Adrenal gland (tissue), 12 donors: ENCODE results near the gene DNMBP. TPM values are rescaled to one million over a fixed set of nuclear protein-coding genes. Genes with fewer than 3 reads are reported as not detected.

ENCODE experiments used
- DNase-seq, 7 donors: peaks; one replicate each; pipeline ENCODE4 v3.0.0-alpha.2; 2019 to 2020
- H3K27ac ChIP-seq, 5 donors: fragments of 200-600 bp; sonication (generic) in 4 of 5; 1 replicate in 3 of 5; 2 replicates in 2 of 5; pipeline versions ENCODE4 v1.5.1 to v1.8.0; 2016 to 2020; ENCODE audit warnings: mild to moderate bottlenecking in 1 of 5
- H3K27me3 ChIP-seq: fragments of 200-600 bp; 2 replicates; pipeline ENCODE4 v1.8.0; 2021
- H3K36me3 ChIP-seq, 2 donors: fragments of 200-600 bp; replicated peaks in 1 of 2; 1 replicate in 1 of 2; 2 replicates in 1 of 2; pipeline versions ENCODE4 v1.5.1 to v1.8.0; 2018 to 2022
- H3K4me1 ChIP-seq, 2 donors: fragments of 200-600 bp; replicated peaks in 1 of 2; 1 replicate in 1 of 2; 2 replicates in 1 of 2; pipeline versions ENCODE4 v1.5.1 to v1.8.0; 2018 to 2021
- H3K4me3 ChIP-seq, 4 donors: fragments of 200-600 bp; sonication (generic) in 3 of 4; one replicate each; pipeline ENCODE4 v1.5.1; 2016 to 2018
- H3K9me3 ChIP-seq, 3 donors: fragments of 200-600 bp; sonication (generic) in 1 of 3; replicated peaks in 1 of 3; 1 replicate in 2 of 3; 2 replicates in 1 of 3; pipeline versions ENCODE4 v1.5.1 to v1.8.0; 2016 to 2021
- POLR2A ChIP-seq, 2 donors: fragments of 450-650 bp; IDR thresholded peaks; one replicate each; pipeline ENCODE4 v1.6.1; 2017; ENCODE audit warnings: antibody characterized with exemption in 2 of 2, mild to moderate bottlenecking in 2 of 2, moderate library complexity in 1 of 2
- WGBS, 4 donors: extraction: QIAGEN DNeasy Blood & Tissue Kit in 2 of 4; methylation state at CpG; one replicate each; pipeline versions ENCODE4 v1.1.5 to v1.1.7; 2013 to 2017; 5-methylcytosine and 5-hydroxymethylcytosine counted together
- intact Hi-C, 2 donors: fragments of 100-400 bp; cut with DNase I; formaldehyde crosslinking; loops; one replicate each; pipeline versions ENCODE4 v1.14.1 to v1.15.0; 2022 to 2023
- polyA plus RNA-seq, 3 donors: library from polyadenylated mRNA; stranded (reverse); fragments of 200-250 nt in 2 of 3; fragments of 350-450 nt in 1 of 3; fragmentation: Illumina TruSeq in 1 of 3; extraction: RNeasy Lipid Tissue Mini Kit (QIAGEN cat#74804) in 1 of 3; gene quantifications; one replicate each; pipeline ENCODE4 v1.2.3, GENCODE V29; 2013 to 2014
- total RNA-seq, 9 donors: library from RNA; depleted of rRNA in 4 of 9; stranded (reverse); fragments of >200 nt in 4 of 9; fragments of 120-200 nt in 1 of 9; fragmentation: NEBNext Ultra II Directional in 1 of 9; extraction: Animal tissue kit (Norgen Biotek cat#: 25700) in 1 of 9; gene quantifications; one replicate each; pipeline versions ENCODE4 v1.1.0 to v1.2.4, GENCODE V29; 2013 to 2023
- TF ChIP-seq, protein P1 (sequence below), 6 experiments: fragments of 450-650 bp in 4 of 6; fragments of 200-600 bp in 2 of 6; sonication (generic) in 1 of 6; IDR thresholded peaks; 1 replicate in 5 of 6; 2 replicates in 1 of 6; pipeline versions ENCODE4 v1.5.1 to v1.8.0; 2016 to 2021; ENCODE audit warnings: antibody characterized with exemption in 6 of 6, mild to moderate bottlenecking in 2 of 6, moderate library complexity in 1 of 6
- donor health status: healthy with polysubstance abuse.
- donor health status: Bipolar disorder and iron deficiency.
- donor health status: DM: yes; HTN: yes; CAD: no.
- donor health status: DM: no; HTN: no; CAD: no.
- donor health status: DM: no; HTN: no; CAD: no.
- donor health status: DM: yes; HTN: yes; CAD: no.

The DNMBP gene
- total and polyA plus RNA-seq, 12 donors, result 5.7 to 17.9 (median 12.0) TPM

DNA sequence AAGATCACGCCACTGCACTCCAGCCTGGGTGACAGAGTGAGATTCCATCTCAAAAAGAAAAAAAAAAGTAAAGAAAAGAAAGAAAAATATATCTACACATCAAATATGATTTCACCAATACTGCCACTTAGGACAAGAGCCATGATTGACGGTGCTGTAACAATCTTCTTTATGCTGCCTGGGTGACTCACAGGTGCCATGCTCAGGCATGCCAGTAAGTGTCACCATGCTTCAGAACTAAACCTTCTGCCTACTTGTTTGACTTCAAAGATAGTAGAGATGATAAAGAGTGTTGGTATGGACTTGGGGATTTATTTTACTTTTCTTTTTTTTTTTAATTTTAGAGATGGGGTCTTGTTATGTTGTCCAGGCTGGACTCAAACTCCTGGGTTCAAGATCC is 33.6 kb upstream of the DNMBP start:
- peaks cover 0 to 14% of the 10 kb centered on the region in 2 donors for H3K4me1 ChIP-seq
- H3K4me3 ChIP-seq, result no peak overlapping the region
- intact Hi-C loops, result no loop called here
- H3K36me3 ChIP-seq, result no peaks in the 10 kb centered on the region
- no peaks in the 10 kb centered on the region for H3K9me3 ChIP-seq
- 68 to 81% (median 73%) methylated on average over 2 of the region's 2 CpGs for WGBS, 4 donors
- DNase-seq, result peak in 5 of 7 donors; percentile 43 to 56 (median 53)
- no peaks in the 10 kb centered on the region for H3K27me3 ChIP-seq
- H3K27ac ChIP-seq, result peak overlapping the region in 3 of 5 donors; percentile 4 to 66 (median 24)
- TF ChIP-seq POLR2A (IDR thresholded peaks at IDR 0.05), result no peak
- TF ChIP-seq, protein P1, sequence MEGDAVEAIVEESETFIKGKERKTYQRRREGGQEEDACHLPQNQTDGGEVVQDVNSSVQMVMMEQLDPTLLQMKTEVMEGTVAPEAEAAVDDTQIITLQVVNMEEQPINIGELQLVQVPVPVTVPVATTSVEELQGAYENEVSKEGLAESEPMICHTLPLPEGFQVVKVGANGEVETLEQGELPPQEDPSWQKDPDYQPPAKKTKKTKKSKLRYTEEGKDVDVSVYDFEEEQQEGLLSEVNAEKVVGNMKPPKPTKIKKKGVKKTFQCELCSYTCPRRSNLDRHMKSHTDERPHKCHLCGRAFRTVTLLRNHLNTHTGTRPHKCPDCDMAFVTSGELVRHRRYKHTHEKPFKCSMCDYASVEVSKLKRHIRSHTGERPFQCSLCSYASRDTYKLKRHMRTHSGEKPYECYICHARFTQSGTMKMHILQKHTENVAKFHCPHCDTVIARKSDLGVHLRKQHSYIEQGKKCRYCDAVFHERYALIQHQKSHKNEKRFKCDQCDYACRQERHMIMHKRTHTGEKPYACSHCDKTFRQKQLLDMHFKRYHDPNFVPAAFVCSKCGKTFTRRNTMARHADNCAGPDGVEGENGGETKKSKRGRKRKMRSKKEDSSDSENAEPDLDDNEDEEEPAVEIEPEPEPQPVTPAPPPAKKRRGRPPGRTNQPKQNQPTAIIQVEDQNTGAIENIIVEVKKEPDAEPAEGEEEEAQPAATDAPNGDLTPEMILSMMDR (IDR thresholded peaks at IDR 0.05), result no peak

DNA sequence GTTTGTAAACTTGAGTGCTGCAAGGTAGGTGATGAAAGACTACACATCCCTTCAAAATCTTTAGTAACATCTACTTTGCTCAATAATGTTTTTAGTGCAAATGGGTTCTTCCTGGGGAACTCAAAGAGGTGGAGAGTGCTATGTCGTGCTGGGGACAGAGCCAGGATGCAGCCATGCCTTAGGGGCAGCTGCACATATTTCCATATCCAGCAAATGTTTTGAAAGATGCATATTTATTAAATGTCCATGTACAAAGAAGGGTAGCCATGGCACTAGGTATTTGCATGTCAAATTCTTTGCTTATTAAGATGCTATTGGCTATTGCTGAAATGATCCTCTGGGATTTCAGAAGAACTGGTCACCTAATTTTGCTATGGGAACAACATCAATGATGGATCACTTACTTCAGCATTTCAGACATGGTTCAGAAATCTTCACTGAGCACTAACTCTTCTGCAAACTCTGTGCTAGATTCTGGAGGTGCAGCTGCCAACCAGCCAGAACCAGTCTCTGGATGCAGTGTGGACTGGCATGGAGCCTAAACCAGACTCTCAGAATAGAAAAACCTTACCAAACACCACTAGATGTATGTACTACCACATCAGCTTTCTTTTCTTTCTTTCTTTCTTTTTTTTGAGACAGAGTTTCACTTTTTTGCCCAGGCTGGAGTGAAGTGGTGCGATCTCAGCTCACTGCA is 31.7 kb upstream of the DNMBP start:
- intact Hi-C loops, result no loop called here
- WGBS, 4 donors, result 70 to 85% (median 81%) methylated on average over 2 of the region's 2 CpGs
- no peaks in the 10 kb centered on the region for H3K9me3 ChIP-seq
- no peak overlapping the region for H3K27ac ChIP-seq
- no peak for TF ChIP-seq POLR2A (IDR thresholded peaks at IDR 0.05)
- H3K27me3 ChIP-seq, result no peaks in the 10 kb centered on the region
- no peak for DNase-seq
- no peak overlapping the region for H3K4me3 ChIP-seq
- H3K36me3 ChIP-seq, result no peaks in the 10 kb centered on the region
- peaks cover 0 to 14% of the 10 kb centered on the region in 2 donors for H3K4me1 ChIP-seq

DNA sequence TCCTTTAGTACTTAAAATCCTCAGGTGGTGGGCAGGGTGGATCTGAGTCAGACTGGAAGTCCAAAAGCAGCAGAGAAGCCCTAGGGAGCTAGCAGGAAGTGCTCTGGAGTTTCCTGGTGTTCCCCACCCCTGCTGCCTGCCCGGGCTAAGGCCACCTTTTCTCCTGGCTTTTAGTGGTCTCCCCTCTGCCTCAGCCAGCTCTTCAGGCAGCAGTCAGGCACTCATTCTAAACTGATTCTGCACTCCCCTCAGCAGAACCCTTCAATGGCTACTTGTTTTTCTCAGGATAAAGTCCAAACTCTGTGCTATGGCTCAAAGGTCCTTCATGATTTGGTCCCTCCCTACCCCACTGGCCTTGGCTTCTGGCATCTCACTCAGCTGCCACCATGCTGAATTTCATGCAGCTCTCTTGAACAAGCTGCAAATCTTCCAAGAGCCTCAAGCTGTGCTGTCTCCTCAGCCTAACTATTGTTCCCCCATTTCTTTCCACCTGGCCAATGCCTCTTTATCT is 28.9 kb upstream of the DNMBP start:
- Histone ChIP-seq H3K27me3 (no peaks in the 10 kb centered on the region), H3K36me3 (no peaks in the 10 kb centered on the region), H3K27ac (no peak overlapping the region), H3K9me3 (no peaks in the 10 kb centered on the region), H3K4me1 (peaks cover 0 to 5% of the 10 kb centered on the region in 2 donors), H3K4me3 (no peak overlapping the region)
- no peak for DNase-seq
- WGBS, 4 donors, result 35 to 65% (median 50%) methylated on average over 1 of the region's 1 CpG
- TF ChIP-seq, protein P1 (IDR thresholded peaks at IDR 0.05), result no peak
- no peak for TF ChIP-seq POLR2A (IDR thresholded peaks at IDR 0.05)
- intact Hi-C loops, result no loop called here

DNA sequence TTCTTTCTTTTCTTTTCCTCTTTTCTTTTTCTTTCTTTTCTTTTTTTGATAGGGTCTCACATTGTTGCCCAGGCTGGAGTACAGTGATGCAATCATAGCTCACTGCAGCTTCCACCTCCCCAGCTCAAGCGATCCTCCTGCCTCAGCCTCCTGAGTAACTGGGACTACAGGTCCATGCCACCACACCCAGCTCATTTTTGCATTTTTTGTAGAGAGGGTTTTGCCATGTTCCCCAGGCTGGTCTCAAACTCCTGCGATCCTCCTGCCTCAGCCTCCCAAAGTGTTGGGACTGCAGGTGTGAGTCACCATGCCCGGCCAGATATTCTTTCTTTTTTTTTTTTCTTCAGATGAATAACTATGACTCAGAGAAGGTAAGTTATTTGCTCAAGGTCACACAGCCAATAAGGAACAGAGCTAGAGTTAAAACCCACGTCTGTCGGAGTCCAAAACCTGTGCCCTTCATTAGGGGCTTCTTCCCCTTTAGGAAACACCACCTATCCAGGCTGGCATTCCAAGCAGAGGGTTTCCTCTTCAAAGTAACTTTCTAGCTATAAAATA is 28.1 kb upstream of the DNMBP start:
- Histone ChIP-seq H3K4me1 (no peaks in the 10 kb centered on the region), H3K27me3 (no peaks in the 10 kb centered on the region), H3K27ac (no peak overlapping the region), H3K36me3 (no peaks in the 10 kb centered on the region), H3K4me3 (no peak overlapping the region), H3K9me3 (no peaks in the 10 kb centered on the region)
- TF ChIP-seq POLR2A (IDR thresholded peaks at IDR 0.05), result no peak
- TF ChIP-seq, protein P1 (IDR thresholded peaks at IDR 0.05), result no peak
- 50 to 62% (median 54%) methylated on average over 5 of the region's 5 CpGs for WGBS, 4 donors
- DNase-seq, result peak in 1 of 7 donors; percentile 11
- intact Hi-C loops, result no loop called here
